ENCODE results near the gene CPPED1.

CPPED1 gene

GRCh38 chr16:12723681-12724080, 80.0 kb downstream of the CPPED1 start:
- Histone ChIP-seq H3K27ac (no peak overlapping the region), H3K4me2 (ENCODE audit: low read length) (no peak overlapping the region), H3K36me3 (ENCODE audit: control insufficient read depth, insufficient read depth, low read length) (no peaks in the 10 kb centered on the region), H3K4me1 (no peaks in the 10 kb centered on the region), H2AFZ (no peak overlapping the region), H3K9me3 (ENCODE audit: control insufficient read depth, low read length) (no peaks in the 10 kb centered on the region), H3K27me3 (ENCODE audit: control insufficient read depth, insufficient read depth, low read length) (no peaks in the 10 kb centered on the region), H3K4me3 (ENCODE audit: low read depth, low read length) (no peak overlapping the region), H3K9ac (no peak overlapping the region), H3K79me2 (no peaks in the 10 kb centered on the region)
- TF ChIP-seq CTCF (IDR thresholded peaks at IDR 0.05), result no peak

GRCh38 chr16:12721841-12722421, 81.8 kb downstream of the CPPED1 start:
- Histone ChIP-seq H3K27ac (no peak overlapping the region), H3K9ac (no peak overlapping the region), H3K4me1 (no peaks in the 10 kb centered on the region), H3K4me3 (ENCODE audit: low read depth, low read length) (no peak overlapping the region), H3K27me3 (ENCODE audit: control insufficient read depth, insufficient read depth, low read length) (no peaks in the 10 kb centered on the region), H3K4me2 (ENCODE audit: low read length) (no peak overlapping the region), H2AFZ (no peak overlapping the region), H3K9me3 (ENCODE audit: control insufficient read depth, low read length) (no peaks in the 10 kb centered on the region), H3K36me3 (ENCODE audit: control insufficient read depth, insufficient read depth, low read length) (no peaks in the 10 kb centered on the region), H3K79me2 (no peaks in the 10 kb centered on the region)
- TF ChIP-seq CTCF (IDR thresholded peaks at IDR 0.05), result no peak

GRCh38 chr16:12719972-12720371, 83.7 kb downstream of the CPPED1 start:
- Histone ChIP-seq H3K36me3 (ENCODE audit: control insufficient read depth, insufficient read depth, low read length) (no peaks in the 10 kb centered on the region), H3K4me2 (ENCODE audit: low read length) (no peak overlapping the region), H3K27me3 (ENCODE audit: control insufficient read depth, insufficient read depth, low read length) (no peaks in the 10 kb centered on the region), H2AFZ (no peak overlapping the region), H3K9ac (no peak overlapping the region), H3K4me3 (ENCODE audit: low read depth, low read length) (no peak overlapping the region), H3K27ac (no peak overlapping the region), H3K79me2 (no peaks in the 10 kb centered on the region), H3K4me1 (no peaks in the 10 kb centered on the region), H3K9me3 (ENCODE audit: control insufficient read depth, low read length) (no peaks in the 10 kb centered on the region)
- no peak for TF ChIP-seq CTCF (IDR thresholded peaks at IDR 0.05)

- H3K9ac ChIP-seq, result no peak overlapping the region
- no peaks in the 10 kb centered on the region for H3K9me3 ChIP-seq (ENCODE audit: control insufficient read depth, low read length)
- no peak for TF ChIP-seq CTCF (IDR thresholded peaks at IDR 0.05)
- no peak overlapping the region for H3K27ac ChIP-seq
- no peaks in the 10 kb centered on the region for H3K79me2 ChIP-seq
- no peaks in the 10 kb centered on the region for H3K27me3 ChIP-seq (ENCODE audit: control insufficient read depth, insufficient read depth, low read length)
- H3K4me3 ChIP-seq (ENCODE audit: low read depth, low read length), result no peak overlapping the region
- H3K36me3 ChIP-seq (ENCODE audit: control insufficient read depth, insufficient read depth, low read length), result no peaks in the 10 kb centered on the region
- no peak overlapping the region for H2AFZ ChIP-seq
- no peak overlapping the region for H3K4me2 ChIP-seq (ENCODE audit: low read length)
- no peaks in the 10 kb centered on the region for H3K4me1 ChIP-seq
Observed at GRCh38 chr16:12716658-12717057, 87.0 kb downstream of the CPPED1 start.

- Histone ChIP-seq H3K36me3 (ENCODE audit: control insufficient read depth, insufficient read depth, low read length) (no peaks in the 10 kb centered on the region), H2AFZ (no peak overlapping the region), H3K4me2 (ENCODE audit: low read length) (no peak overlapping the region), H3K27ac (no peak overlapping the region), H3K4me3 (ENCODE audit: low read depth, low read length) (no peak overlapping the region), H3K27me3 (ENCODE audit: control insufficient read depth, insufficient read depth, low read length) (no peaks in the 10 kb centered on the region), H3K9me3 (ENCODE audit: control insufficient read depth, low read length) (no peaks in the 10 kb centered on the region), H3K4me1 (no peaks in the 10 kb centered on the region), H3K79me2 (no peaks in the 10 kb centered on the region), H3K9ac (no peak overlapping the region)
- TF ChIP-seq CTCF (IDR thresholded peaks at IDR 0.05), result no peak
Observed at GRCh38 chr16:12709807-12710206, 93.9 kb downstream of the CPPED1 start.
